NB4 (cell line): ENCODE results near the gene LGR4.

Source experiments
- TF ChIP-seq, protein P1 (sequence below): IDR thresholded peaks from one replicate; pipeline ENCODE4 v1.5.1; 2012; ENCODE audit warnings: low read depth, low read length
- TF ChIP-seq, protein P2 (sequence below): IDR thresholded peaks from 2 replicates; pipeline ENCODE4 v1.6.1; 2011; ENCODE audit warnings: low read depth, low read length

DNA sequence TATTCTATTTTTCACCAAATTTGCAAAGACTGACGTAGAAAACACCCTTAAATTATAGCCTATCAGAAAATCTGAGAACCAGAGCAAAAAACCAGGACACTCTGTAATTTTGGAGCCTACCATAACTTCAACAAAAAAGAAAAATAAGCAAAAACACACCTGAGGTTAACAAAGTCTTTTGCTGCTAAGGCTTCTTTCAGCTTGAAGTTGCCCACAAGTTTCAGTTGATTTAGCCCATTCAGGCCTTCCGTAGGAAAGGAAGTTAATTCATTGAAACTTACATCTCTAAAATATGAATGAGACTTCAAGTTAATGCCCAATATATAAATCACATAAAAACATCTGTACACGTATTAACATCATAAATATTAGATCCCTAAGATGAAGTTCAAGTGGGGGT lies 99.2 kb downstream of the LGR4 start:
- TF ChIP-seq, protein P1, sequence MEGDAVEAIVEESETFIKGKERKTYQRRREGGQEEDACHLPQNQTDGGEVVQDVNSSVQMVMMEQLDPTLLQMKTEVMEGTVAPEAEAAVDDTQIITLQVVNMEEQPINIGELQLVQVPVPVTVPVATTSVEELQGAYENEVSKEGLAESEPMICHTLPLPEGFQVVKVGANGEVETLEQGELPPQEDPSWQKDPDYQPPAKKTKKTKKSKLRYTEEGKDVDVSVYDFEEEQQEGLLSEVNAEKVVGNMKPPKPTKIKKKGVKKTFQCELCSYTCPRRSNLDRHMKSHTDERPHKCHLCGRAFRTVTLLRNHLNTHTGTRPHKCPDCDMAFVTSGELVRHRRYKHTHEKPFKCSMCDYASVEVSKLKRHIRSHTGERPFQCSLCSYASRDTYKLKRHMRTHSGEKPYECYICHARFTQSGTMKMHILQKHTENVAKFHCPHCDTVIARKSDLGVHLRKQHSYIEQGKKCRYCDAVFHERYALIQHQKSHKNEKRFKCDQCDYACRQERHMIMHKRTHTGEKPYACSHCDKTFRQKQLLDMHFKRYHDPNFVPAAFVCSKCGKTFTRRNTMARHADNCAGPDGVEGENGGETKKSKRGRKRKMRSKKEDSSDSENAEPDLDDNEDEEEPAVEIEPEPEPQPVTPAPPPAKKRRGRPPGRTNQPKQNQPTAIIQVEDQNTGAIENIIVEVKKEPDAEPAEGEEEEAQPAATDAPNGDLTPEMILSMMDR = no peak
- TF ChIP-seq, protein P2, sequence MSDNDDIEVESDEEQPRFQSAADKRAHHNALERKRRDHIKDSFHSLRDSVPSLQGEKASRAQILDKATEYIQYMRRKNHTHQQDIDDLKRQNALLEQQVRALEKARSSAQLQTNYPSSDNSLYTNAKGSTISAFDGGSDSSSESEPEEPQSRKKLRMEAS = no peak
